Spleen (tissue), 7 donors: ENCODE measurements around the gene MAP2K3.

ENCODE experiments used
- POLR2A ChIP-seq, 3 donors: fragments of 450-650 bp; IDR thresholded peaks; one replicate each; pipeline ENCODE4 v1.5.1; 2017; ENCODE audit warnings: antibody characterized with exemption in 3 of 3, mild to moderate bottlenecking in 1 of 3
- TF ChIP-seq, protein P1 (sequence below), 11 experiments: fragments of 200-600 bp in 7 of 11; fragments of 450-650 bp in 4 of 11; sonication (generic) in 4 of 11; IDR thresholded peaks in 8 of 11; conservative IDR thresholded peaks in 3 of 11; 1 replicate in 7 of 11; 2 replicates in 4 of 11; pipeline versions ENCODE4 v1.4.0 to v1.8.0; 2016 to 2021; ENCODE audit warnings: antibody characterized with exemption in 11 of 11, inconsistent platforms in 4 of 11, mild to moderate bottlenecking in 1 of 11
- donor health status: DM: no; HTN: no; CAD: no; lungs with moderate emphysema.
- donor health status: DM: no; HTN: no; CAD: no.
- donor health status: DM: no; HTN: no; CAD: no.

DNA sequence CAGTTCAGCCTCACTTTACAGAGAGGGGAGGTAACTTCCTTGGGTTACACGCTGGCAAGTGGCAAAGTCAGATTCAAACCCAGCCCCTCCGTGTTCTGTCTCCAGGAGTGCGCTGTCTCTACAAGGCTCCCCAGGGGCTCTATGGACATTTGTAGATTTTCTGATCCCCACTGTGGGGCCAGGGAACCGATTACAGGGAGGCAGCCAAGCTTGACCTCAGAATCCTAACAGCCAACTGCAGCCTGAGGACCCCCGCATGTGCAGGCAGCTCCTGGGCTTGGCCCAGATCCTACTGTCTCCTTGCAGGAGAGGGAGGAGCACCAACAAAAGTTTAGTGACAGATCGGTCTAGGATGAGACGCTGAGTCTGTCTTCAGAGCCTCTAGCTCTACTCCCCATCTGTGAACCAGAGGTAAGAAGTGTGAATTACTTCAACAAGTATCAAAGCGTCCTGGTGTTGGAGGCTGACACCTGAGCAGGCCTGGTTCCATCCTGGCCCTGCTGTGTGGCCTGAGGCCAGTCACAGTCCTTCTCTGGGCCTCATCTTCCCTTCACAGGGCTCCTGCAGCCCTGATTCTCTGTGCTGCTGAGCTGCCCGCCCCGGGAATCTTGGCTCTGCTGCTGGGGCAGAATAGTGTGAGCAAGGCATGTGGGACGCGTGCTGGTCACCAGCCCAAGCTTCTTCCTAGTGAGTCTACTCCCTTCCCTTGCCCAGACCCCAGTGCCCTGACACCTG, 22.1 kb upstream of the MAP2K3 start:
- no peak for TF ChIP-seq POLR2A (IDR thresholded peaks at IDR 0.05)
- TF ChIP-seq, protein P1, sequence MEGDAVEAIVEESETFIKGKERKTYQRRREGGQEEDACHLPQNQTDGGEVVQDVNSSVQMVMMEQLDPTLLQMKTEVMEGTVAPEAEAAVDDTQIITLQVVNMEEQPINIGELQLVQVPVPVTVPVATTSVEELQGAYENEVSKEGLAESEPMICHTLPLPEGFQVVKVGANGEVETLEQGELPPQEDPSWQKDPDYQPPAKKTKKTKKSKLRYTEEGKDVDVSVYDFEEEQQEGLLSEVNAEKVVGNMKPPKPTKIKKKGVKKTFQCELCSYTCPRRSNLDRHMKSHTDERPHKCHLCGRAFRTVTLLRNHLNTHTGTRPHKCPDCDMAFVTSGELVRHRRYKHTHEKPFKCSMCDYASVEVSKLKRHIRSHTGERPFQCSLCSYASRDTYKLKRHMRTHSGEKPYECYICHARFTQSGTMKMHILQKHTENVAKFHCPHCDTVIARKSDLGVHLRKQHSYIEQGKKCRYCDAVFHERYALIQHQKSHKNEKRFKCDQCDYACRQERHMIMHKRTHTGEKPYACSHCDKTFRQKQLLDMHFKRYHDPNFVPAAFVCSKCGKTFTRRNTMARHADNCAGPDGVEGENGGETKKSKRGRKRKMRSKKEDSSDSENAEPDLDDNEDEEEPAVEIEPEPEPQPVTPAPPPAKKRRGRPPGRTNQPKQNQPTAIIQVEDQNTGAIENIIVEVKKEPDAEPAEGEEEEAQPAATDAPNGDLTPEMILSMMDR (IDR thresholded peaks at IDR 0.05 in 8 of 11, conservative IDR thresholded peaks at IDR 0.05 in 3 of 11) = no peak
